Neural progenitor cell (in vitro differentiated cells): ENCODE results near the gene IRF2BP2. TPM values are rescaled to one million over a fixed set of nuclear protein-coding genes. Genes with fewer than 3 reads are reported as not detected.

Source experiments
- DNase-seq: peaks from one replicate; pipeline ENCODE4 v3.0.0-alpha.2; 2016; ENCODE audit warnings: low spot score
- H2AFZ ChIP-seq: fragments of 200-600 bp; sonication (generic); replicated peaks from 2 replicates; pipeline ENCODE4 v1.6.1; 2016; ENCODE audit warnings: antibody characterized with exemption
- H3F3A ChIP-seq: fragments of 200-600 bp; sonication (generic); 2 replicates; pipeline ENCODE4 v1.6.1; 2016; ENCODE audit warnings: antibody characterized with exemption, low read depth
- H3K27ac ChIP-seq: fragments of 200-600 bp; sonication (generic); 2 replicates; pipeline ENCODE4 v1.5.1; 2016; ENCODE audit warnings: mild to moderate bottlenecking
- H3K27me3 ChIP-seq: fragments of 200-600 bp; sonication (generic); 2 replicates; pipeline ENCODE4 v1.6.1; 2016; ENCODE audit warnings: mild to moderate bottlenecking, moderate library complexity
- H3K36me3 ChIP-seq: fragments of 200-600 bp; sonication (generic); 2 replicates; pipeline ENCODE4 v1.5.1; 2016
- H3K4me1 ChIP-seq: fragments of 200-600 bp; sonication (generic); 2 replicates; pipeline ENCODE4 v1.6.1; 2016; ENCODE audit warnings: mixed run types
- H3K4me2 ChIP-seq: fragments of 200-600 bp; sonication (generic); 2 replicates; pipeline ENCODE4 v1.6.1; 2016
- H3K4me3 ChIP-seq: fragments of 200-600 bp; sonication (generic); 2 replicates; pipeline ENCODE4 v1.5.1; 2016
- H3K79me2 ChIP-seq: fragments of 200-600 bp; sonication (generic); 2 replicates; pipeline ENCODE4 v1.6.1; 2016; ENCODE audit warnings: low read depth
- H3K9ac ChIP-seq: fragments of 200-600 bp; sonication (generic); 2 replicates; pipeline ENCODE4 v1.6.1; 2016
- H3K9me3 ChIP-seq: fragments of 200-600 bp; sonication (generic); 2 replicates; pipeline ENCODE4 v1.5.1; 2016; ENCODE audit warnings: low read depth
- H4K20me1 ChIP-seq: fragments of 200-600 bp; sonication (generic); 2 replicates; pipeline ENCODE4 v1.6.1; 2016; ENCODE audit warnings: low read depth
- H3K27ac Mint-ChIP-seq: 3 replicates; pipeline ENCODE4 v1.8.0; 2021; ENCODE audit warnings: mixed read lengths
- H3K27me3 Mint-ChIP-seq: 2 replicates; pipeline ENCODE4 v1.8.0; 2022; ENCODE audit warnings: low read depth, mild to moderate bottlenecking, inconsistent platforms, moderate library complexity, mixed read lengths; ENCODE audit not compliant: insufficient read depth
- H3K36me3 Mint-ChIP-seq: 3 replicates; pipeline ENCODE4 v1.8.0; 2021; ENCODE audit warnings: mixed read lengths
- H3K4me1 Mint-ChIP-seq: 3 replicates; pipeline ENCODE4 v1.8.0; 2021; ENCODE audit warnings: mixed read lengths
- H3K4me3 Mint-ChIP-seq: 3 replicates; pipeline ENCODE4 v1.8.0; 2021; ENCODE audit warnings: mild to moderate bottlenecking, moderate library complexity, mixed read lengths
- H3K9me3 Mint-ChIP-seq: 3 replicates; pipeline ENCODE4 v1.8.0; 2020; ENCODE audit warnings: mixed read lengths
- EZH2 ChIP-seq: fragments of 200-600 bp; sonication (generic); IDR thresholded peaks from 2 replicates; pipeline ENCODE4 v1.6.1; 2017; ENCODE audit warnings: antibody characterized with exemption, mild to moderate bottlenecking, moderate library complexity
- EZH2phosphoT487 ChIP-seq: fragments of 200-600 bp; sonication (generic); IDR thresholded peaks from 2 replicates; pipeline ENCODE4 v1.6.1; 2017; ENCODE audit warnings: antibody characterized with exemption
- total RNA-seq: library from RNA; depleted of rRNA; stranded (reverse); fragments of >200 nt; gene quantifications from 2 replicates; pipeline ENCODE4 v1.2.3, GENCODE V29; 2015; ENCODE audit warnings: low replicate concordance
- TF ChIP-seq, protein P1 (sequence below): fragments of 200-600 bp; sonication (generic); IDR thresholded peaks from 2 replicates; pipeline ENCODE4 v1.5.1; 2017; ENCODE audit warnings: antibody characterized with exemption, mild to moderate bottlenecking

Gene IRF2BP2
- total RNA-seq, 1 donor from 2014 or later = 22.9 TPM

DNA sequence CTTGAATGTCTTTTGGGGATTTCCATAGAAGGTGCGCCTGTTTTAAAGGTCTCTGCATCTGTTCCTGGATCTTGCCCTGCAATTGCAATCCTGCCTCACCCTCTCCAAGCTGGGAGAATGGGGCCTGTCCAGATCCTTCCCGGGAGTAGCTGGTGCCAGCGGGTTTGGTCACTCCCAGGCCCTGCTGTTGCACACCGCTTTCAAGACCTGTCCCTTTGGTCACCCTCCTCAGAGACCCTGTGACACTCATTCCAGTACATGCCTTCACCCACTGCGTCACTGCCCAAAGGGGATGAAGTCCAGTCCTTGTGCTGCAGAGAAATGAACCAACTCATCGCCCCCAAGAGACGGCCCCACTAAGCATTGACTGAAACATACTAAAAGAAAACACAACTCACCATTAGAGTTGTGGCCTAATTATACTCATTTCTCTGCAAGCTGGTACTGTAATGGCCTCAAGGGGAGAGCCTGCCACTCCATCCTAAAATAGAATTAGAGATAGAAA is 1.9 kb upstream of the IRF2BP2 start:
- Mint-ChIP-seq H3K27me3 (peaks cover 10% of the 10 kb centered on the region), H3K36me3 (peaks cover 15% of the 10 kb centered on the region), H3K9me3 (peaks cover 3% of the 10 kb centered on the region), H3K27ac (peak overlapping the region; percentile 98), H3K4me1 (peaks cover 53% of the 10 kb centered on the region), H3K4me3 (peak overlapping the region; percentile 85)
- Histone ChIP-seq H3K9me3 (no peaks in the 10 kb centered on the region), H3K4me2 (peak overlapping the region; percentile 95), H3K36me3 (no peaks in the 10 kb centered on the region), H3K79me2 (peaks cover 24% of the 10 kb centered on the region), H3K27me3 (no peaks in the 10 kb centered on the region), H2AFZ (no peak overlapping the region), H3K9ac (no peak overlapping the region), H3K27ac (peak overlapping the region; percentile 92), H3K4me1 (peaks cover 31% of the 10 kb centered on the region), H3F3A (peaks cover 38% of the 10 kb centered on the region), H4K20me1 (peaks cover 19% of the 10 kb centered on the region), H3K4me3 (peak overlapping the region; percentile 53)
- no peak for TF ChIP-seq EZH2phosphoT487
- peak; percentile 48 for DNase-seq

GRCh38 chr1:234611225-234611846 is 1.4 kb upstream of the IRF2BP2 start:
- Histone ChIP-seq H3K4me2 (peak overlapping the region; percentile 95), H3K27me3 (no peaks in the 10 kb centered on the region), H3K9ac (no peak overlapping the region), H3K79me2 (peaks cover 30% of the 10 kb centered on the region), H3K36me3 (no peaks in the 10 kb centered on the region), H3K4me1 (peaks cover 36% of the 10 kb centered on the region), H3K9me3 (no peaks in the 10 kb centered on the region), H4K20me1 (peaks cover 25% of the 10 kb centered on the region), H3F3A (peaks cover 38% of the 10 kb centered on the region), H2AFZ (no peak overlapping the region), H3K27ac (peak overlapping the region; percentile 92), H3K4me3 (peak overlapping the region; percentile 53)
- peak overlapping the region; percentile 98 for H3K27ac Mint-ChIP-seq
- peaks cover 10% of the 10 kb centered on the region for H3K27me3 Mint-ChIP-seq
- peaks cover 57% of the 10 kb centered on the region for H3K4me1 Mint-ChIP-seq
- TF ChIP-seq, protein P1, sequence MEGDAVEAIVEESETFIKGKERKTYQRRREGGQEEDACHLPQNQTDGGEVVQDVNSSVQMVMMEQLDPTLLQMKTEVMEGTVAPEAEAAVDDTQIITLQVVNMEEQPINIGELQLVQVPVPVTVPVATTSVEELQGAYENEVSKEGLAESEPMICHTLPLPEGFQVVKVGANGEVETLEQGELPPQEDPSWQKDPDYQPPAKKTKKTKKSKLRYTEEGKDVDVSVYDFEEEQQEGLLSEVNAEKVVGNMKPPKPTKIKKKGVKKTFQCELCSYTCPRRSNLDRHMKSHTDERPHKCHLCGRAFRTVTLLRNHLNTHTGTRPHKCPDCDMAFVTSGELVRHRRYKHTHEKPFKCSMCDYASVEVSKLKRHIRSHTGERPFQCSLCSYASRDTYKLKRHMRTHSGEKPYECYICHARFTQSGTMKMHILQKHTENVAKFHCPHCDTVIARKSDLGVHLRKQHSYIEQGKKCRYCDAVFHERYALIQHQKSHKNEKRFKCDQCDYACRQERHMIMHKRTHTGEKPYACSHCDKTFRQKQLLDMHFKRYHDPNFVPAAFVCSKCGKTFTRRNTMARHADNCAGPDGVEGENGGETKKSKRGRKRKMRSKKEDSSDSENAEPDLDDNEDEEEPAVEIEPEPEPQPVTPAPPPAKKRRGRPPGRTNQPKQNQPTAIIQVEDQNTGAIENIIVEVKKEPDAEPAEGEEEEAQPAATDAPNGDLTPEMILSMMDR = no peak
- TF ChIP-seq EZH2phosphoT487 (no peak), EZH2 (no peak)
- peaks cover 3% of the 10 kb centered on the region for H3K9me3 Mint-ChIP-seq
- H3K4me3 Mint-ChIP-seq = peak overlapping the region; percentile 85
- DNase-seq = peak; percentile 92
- H3K36me3 Mint-ChIP-seq = peaks cover 19% of the 10 kb centered on the region

DNA sequence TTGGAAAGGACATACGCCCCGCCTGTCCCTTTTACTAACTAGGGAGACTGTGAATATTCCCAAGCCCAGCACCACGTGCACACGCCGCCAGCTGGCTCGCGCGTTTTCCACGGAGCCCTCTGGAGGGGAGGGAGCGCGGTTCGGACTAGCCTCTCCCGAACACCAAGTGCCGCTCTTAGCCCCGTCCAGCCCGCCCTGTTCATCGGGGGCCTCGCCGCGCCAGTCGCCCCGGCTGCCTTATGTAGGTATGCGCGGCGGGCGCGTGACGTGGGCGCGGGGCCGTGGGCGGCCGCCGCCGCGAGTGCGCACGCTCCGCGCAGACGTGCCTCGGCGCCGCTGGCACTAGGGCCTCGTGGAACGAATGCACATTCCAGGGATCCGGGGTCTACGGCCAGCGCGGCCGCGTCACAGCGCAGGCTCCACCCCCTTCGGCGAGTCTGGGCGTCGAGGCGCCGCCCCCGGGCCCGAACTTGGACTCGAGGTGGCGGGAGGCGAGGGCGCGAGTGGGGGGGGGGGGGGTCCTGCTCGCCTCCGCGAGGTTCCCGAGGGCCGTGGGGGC is 767 bp upstream of the IRF2BP2 start:
- Mint-ChIP-seq H3K9me3 (peaks cover 3% of the 10 kb centered on the region), H3K27me3 (peaks cover 10% of the 10 kb centered on the region), H3K4me1 (peaks cover 63% of the 10 kb centered on the region), H3K4me3 (peak overlapping the region; percentile 97), H3K36me3 (peaks cover 24% of the 10 kb centered on the region), H3K27ac (peak overlapping the region; percentile 99)
- Histone ChIP-seq H3K27me3 (no peaks in the 10 kb centered on the region), H3K4me2 (peak overlapping the region; percentile 95), H3K4me1 (peaks cover 42% of the 10 kb centered on the region), H3K36me3 (peaks cover under 1% of the 10 kb centered on the region), H3K4me3 (peak overlapping the region; percentile 53), H3K9me3 (no peaks in the 10 kb centered on the region), H3K9ac (no peak overlapping the region), H4K20me1 (peaks cover 31% of the 10 kb centered on the region), H3K79me2 (peaks cover 36% of the 10 kb centered on the region), H3K27ac (peak overlapping the region; percentile 92), H3F3A (peaks cover 38% of the 10 kb centered on the region), H2AFZ (peak overlapping the region; percentile 35)
- DNase-seq = peak; percentile 89
- TF ChIP-seq, protein P1 = no peak
- TF ChIP-seq EZH2 (no peak), EZH2phosphoT487 (no peak)

DNA sequence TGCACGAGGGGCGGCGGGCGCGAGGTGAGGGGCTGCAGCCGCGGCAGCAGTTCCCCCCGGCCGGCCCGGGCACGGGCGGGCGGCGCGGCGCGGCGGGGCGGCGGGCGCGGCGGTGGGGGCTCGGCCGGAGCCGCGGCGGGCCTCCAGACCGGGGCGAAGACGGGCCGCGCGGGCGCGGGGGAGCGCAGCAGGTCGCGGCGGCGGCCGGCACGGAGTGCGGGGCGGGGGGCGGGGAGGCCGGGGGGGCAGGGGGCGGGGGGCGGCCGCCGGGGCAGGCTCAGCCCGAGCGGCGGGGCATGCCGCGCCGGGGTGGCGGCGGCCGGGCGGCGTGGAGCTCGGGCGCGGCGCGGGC is 311 bp downstream of the IRF2BP2 start:
- peaks cover 42% of the 10 kb centered on the region for H4K20me1 ChIP-seq
- Mint-ChIP-seq H3K27ac (no peak overlapping the region), H3K36me3 (peaks cover 24% of the 10 kb centered on the region), H3K27me3 (peaks cover 10% of the 10 kb centered on the region), H3K4me1 (peaks cover 74% of the 10 kb centered on the region), H3K4me3 (no peak overlapping the region), H3K9me3 (peaks cover 3% of the 10 kb centered on the region)
- peak; percentile 65 for DNase-seq
- H3K36me3 ChIP-seq = peaks cover 4% of the 10 kb centered on the region
- no peak for TF ChIP-seq EZH2phosphoT487
- no peak for TF ChIP-seq EZH2
- TF ChIP-seq, protein P1 = no peak
- peaks cover 38% of the 10 kb centered on the region for H3F3A ChIP-seq
- no peak overlapping the region for H3K4me2 ChIP-seq
- peak overlapping the region; percentile 53 for H3K4me3 ChIP-seq
- H3K9ac ChIP-seq = no peak overlapping the region
- H3K27me3 ChIP-seq = no peaks in the 10 kb centered on the region
- H3K79me2 ChIP-seq = peaks cover 47% of the 10 kb centered on the region
- no peak overlapping the region for H2AFZ ChIP-seq
- H3K27ac ChIP-seq = no peak overlapping the region
- H3K4me1 ChIP-seq = peaks cover 53% of the 10 kb centered on the region
- no peaks in the 10 kb centered on the region for H3K9me3 ChIP-seq
